ENCODE measurements around the gene STARD6.
"Not testable (repeated sequence)": the region's sequence is repeated elsewhere in the genome, so short reads cannot be mapped to it uniquely, and the experiment has no call there.

STARD6 gene, protein sequence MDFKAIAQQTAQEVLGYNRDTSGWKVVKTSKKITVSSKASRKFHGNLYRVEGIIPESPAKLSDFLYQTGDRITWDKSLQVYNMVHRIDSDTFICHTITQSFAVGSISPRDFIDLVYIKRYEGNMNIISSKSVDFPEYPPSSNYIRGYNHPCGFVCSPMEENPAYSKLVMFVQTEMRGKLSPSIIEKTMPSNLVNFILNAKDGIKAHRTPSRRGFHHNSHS

DNA sequence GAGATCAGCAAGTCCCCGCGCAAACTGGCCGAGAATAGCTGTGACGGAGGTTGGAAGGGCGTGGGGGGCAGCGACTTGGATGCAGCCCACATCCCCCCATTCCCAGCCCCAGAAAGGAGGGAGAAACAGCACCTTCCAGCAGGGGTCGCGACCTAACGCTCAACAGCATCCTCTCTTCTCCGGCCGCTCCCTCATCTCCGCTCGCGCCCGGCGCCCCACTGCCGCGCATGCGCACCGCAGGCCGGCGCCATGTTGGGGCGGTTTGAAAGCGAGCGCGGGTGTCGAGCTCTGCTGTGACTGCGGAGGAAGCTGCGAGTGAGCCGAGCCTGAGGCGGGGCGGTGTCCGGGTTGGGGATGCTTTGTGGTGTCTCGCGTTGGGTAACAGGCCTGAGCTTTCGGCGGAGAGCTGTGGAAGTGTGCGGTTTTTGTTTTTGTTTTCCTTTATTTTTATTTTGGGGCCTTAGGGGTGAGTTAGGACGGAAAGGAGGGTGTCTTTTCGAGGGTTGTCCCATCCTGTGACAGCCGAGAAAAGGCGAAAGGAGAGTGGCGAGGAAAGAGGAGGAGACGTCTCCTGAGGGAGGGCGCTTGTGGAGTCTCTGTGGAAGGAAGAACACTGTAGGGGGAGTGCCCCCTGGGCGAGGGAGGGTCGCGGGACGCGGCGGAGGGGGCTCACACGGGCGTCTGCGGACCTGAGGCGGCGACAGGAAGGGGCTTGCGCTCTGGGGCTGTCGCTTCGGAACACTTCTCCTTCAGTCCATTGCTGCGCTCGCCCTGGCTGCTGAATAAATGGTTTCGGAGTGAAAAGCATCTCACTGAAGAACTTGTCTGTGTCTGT, at the start of gene STARD6, which contains the start of gene C18orf54:
STARD6 (minus strand) TSS at position 199 of the 835 bp plus-strand sequence. CDS start 3,285 bp downstream, outside the sequence.
C18orf54 (plus strand) TSS at position 247 of the 835 bp plus-strand sequence. CDS start 2,667 bp downstream, outside the sequence.
- peak; percentile 83 for DNase-seq (ENCODE audit: low read depth)

DNA sequence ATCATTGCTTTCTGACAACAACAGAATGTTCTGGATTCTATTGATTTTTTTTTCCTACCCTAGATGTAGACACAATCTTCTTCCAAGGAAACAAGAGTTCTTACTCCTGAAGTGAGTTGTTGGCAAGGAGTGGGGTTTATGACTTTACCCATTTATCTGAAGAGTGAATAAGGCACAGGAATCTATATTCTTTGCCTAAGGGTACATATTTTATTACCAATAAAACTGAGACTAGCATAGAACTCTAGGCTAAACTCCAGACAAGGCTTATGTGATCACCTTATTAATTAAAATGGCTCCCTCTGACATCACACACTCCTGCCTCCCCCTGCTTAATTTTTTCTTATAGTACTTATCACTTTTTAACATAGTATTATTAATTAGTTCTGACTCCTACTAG, 47.6 kb upstream of the STARD6 start:
- DNase-seq (ENCODE audit: low read depth): no peak

DNA sequence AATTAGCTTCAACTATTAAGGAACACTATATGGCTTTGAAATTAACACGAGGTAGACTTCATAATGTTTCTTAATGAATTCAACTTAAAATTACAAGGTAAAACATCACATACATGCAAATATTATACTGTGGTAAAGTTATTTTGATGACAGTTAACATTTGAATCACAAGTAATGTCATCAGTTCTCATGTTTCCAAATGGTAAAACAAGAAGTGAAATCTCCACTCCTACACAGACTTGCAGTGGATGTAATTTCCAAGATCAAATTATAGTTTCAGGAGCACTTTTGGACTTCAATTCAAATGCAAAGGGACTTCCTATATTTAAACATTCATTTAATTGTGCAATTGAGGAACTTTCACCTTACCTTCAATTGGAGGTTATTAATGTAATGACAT, 39.1 kb upstream of the STARD6 start:
- no peak for DNase-seq (ENCODE audit: low read depth)

DNA sequence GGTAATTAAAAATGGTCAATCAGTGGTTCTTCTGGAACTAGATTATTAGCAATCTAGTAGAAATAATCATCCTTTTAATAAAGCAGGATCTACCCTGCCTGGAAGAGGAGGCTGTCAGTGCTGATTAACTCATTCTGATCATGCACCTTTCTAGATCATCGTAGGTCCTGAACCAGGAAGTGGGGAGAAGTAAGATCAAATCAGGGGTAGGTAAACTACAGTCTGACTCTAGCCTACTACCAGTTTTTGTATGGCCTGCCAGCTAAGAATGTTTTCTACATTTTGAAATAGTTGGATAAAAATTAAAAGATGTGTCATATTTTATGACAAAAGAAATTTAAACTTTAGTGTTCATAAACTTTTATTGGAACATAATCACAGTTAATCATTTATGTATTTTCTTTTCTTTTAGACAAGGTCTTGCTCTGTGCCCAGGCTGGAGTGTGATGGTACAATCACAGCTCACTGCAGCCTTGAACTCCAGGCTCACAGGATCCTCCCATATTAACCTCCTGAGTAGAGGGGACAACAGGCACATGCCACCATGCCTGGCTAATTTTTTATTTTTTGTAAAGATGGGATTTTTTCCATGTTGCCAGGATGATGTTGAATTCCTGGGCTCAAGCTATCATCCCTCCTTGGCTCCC, 36.1 kb upstream of the STARD6 start:
- DNase-seq (ENCODE audit: low read depth): no peak

DNA sequence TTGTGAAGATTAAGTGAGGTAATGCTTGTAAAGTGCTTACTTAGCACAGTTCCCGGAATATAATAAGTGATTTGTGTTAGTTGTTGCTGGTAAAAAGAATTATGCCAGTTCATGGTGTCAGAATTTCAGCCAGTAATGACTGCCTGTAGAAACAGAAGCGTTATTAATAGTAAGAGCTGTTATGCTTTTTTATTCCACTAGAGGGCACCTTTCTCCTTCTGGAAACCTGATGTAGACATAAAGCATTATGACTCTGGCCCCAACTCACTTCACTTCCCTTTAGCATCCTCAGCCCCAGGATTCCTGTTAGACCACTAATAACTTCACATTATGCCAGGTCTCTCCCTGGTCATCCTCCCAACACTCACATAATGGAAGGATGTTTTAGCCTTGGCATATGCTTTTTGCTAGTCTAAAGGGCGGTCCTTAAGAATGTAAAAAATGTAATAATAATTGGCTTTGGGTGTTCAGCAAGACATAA, 34.9 kb upstream of the STARD6 start:
- DNase-seq (ENCODE audit: low read depth): no peak

DNA sequence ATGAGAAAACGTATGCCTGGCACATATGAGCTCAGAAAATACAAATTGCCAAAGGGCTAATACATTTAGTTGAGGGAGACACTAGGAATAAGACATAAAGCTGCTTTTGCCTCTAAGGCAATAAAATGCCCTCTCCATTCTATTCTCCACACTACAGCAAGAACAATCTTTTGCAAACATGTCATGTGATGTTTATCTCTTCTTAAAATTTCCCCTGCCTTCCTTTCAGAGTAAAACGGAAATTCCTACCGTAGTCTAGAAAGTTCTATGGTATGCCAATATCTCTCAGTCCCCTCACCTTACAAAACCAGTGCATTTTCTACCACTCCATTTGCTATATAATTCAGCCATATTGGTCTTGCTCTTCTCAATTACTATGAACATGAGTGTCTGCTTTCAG, 33.2 kb upstream of the STARD6 start:
- no peak for DNase-seq (ENCODE audit: low read depth)

DNA sequence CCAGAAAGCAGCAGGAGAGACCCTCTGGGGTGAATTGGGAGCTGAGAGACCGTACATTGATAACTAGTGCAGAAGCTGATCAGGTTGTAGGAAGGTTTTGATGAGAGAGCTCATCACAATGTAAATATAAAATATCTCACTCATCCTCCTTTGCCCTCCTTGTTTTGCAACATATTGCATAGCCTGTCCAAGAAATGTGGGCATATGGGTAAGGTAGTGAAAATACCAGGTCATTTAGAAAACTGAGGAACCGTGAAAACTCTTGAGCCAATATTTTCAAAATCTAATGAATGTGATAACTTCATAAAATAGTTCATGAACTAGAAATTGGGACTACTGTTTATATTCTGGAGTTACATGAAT, 31.5 kb upstream of the STARD6 start:
- no peak for DNase-seq (ENCODE audit: low read depth)

DNA sequence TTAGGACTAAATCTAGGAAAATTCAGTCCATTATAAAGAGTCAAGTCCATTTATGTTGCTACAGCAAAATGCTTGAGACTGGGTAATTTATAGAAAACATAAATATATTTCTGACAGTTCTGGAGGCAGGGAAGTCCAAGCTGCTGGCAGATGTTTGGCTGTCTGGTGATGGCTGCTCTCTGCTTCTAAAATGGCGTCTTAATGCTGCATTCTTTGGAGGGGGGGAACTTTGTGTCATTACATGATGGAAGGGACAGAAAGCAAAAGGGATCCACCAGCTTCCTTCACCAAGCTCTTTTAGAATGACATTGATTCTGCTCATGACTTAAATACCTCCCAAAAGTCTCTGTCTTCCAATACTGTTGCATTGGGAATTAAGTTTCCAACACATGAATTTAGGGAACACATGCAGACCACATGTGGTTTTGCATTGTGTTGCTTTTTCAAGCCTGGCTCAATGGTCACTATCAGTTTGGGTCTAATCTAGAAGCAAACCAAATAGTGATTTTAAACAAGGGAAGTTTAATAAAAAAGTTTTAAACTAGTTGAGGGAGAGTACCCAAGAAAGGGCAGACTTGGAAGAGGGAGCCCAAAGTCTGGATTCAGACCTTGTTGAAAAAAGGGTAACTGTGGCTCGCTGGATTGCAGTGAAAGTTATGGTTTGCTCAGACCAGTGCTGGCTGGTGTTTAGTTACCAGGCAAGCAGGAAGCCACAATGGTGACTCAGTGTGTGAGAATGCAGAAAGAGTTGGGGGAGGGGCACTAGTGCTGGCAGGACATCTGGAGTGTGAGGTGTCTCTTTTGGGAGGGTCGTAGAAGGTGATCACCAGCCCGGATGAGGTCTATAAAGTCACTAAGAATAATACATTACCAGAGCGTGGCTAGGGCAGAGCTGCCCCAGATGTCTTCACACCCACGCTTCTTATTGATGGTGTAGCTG, 30.8 kb upstream of the STARD6 start:
- DNase-seq (ENCODE audit: low read depth): no peak

DNA sequence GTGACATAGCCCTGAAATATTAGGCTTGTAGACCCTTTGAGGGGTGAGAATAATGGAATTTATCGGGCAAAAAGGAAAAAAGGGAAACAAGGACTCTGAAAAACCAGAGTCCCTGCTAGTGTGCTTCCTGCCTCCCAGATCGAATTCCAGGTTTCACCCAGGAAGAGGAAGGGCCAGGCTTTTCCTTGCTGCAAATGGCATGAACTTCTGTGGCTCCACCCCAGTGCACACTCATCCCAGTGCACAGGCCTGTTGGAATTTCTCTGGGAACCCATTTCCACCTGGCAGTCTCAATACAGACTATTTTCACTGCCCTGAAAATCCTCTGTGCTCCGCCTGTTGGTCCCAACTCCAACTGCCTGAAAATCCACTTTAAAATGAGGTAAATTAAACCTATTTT, 30.0 kb upstream of the STARD6 start:
- DNase-seq (ENCODE audit: low read depth): no peak

DNA sequence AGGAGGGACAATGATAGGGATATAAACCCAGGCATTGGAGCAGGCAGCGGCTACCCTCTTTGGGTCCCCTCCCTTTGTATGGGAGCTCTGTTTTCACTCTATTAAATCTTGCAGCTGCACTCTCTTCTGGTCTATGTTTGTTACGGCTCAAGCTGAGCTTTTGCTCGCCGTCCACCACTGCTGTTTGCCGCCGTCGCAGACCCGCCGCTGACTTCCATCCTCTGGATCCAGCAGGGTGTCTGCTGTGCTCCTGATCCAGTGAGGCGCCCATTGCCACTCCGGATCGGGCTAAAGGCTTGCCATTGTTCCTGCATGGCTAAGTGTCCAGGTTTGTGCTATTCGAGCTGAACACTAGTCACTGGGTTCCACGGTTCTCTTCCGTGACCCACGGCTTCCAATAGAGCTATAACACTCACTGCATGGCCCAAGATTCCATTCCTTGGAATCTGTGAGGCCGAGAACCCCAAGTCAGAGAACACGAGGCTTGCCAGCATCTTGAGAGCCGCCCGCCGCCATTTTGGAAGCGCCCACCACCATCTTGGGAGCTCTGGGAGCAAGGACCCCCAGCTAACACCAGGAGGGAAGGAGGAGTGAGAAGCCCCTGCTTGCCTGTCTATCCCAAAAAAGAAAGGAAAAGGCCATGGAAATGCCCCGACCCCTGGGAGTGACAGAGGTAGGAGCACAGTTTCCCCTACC, 29.3 kb upstream of the STARD6 start:
- DNase-seq (ENCODE audit: low read depth): not testable (repeated sequence)

DNA sequence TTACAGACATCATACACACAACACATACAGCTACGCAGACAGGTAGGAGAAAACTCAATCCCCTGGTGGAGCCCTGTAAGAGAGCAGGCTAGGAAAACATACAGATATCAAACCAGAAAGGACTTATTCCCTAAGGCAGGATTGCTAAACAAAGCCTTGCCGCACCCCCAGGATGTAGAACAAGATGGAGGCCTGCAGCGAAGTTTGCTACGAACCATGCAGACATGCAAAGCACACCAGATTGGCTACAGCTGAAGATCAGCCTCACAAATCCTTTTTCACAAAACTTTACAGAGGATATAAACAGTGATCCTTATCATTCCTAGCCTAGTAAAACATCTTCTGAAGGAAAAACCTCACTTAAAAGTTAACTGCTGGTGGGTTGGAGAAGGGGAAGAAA, 28.4 kb upstream of the STARD6 start:
- DNase-seq (ENCODE audit: low read depth): no peak

DNA sequence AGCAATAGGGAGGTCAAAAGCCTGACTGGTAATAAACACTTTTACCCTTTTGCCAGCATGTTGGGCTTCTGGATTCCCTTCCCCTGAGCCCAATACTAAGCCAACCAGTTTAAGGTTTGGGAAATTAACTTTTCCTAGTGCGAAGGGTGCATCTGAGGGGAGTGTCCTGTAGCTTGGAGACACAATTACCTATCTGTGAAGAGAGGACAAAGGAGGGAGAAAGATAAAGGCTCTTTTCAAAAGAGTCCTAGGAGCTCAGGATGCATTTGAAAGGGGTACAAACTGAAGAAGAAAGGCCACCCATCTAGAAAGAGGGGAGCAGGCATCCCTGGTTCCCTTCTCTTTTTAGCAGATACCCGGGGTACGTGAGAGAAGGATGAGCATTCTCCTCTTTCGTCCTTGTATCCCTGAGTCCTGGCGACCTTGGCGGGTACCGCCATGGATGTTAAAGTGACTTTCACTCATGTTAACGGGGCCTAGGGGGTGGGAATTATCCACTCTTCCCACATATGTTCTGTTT, 25.1 kb upstream of the STARD6 start:
- no peak for DNase-seq (ENCODE audit: low read depth)

DNA sequence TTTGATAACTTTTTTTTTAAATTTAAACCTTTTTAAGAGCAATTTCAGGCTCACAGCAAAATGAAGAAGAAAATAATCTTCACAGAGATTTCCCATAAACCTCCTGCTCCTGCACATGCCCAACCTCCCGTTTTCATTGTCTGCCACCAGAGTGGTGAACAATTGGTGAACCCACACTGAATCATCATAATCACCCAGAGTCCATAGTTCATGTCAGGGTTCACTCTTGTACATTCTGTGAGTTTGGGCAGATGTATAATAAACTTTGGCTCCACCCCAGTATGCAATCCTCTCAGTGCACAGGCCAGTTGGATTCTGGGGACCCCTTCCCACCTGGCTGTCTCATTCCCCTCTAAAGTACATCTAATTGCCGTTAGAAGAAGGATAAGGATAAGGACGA, 24.4 kb upstream of the STARD6 start:
- no peak for DNase-seq (ENCODE audit: low read depth)

DNA sequence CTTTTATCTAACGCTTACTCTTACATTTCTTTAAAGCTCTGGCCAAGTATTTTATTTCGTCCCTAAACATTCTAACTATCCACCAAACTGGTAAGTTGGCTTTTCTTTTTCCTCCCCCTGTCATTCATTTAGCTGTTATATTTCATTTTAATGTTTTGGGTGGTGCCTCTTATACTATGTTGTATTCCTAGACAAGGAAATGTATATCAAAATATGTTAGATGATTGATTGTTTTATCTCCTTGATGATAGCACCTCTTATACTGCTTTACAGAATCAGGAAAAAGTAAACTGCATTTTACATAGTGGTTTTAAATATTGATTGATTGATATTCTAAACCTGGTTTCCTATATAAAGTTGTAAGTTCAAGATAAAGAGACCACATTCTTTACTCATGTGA, 24.0 kb upstream of the STARD6 start:
- no peak for DNase-seq (ENCODE audit: low read depth)

DNA sequence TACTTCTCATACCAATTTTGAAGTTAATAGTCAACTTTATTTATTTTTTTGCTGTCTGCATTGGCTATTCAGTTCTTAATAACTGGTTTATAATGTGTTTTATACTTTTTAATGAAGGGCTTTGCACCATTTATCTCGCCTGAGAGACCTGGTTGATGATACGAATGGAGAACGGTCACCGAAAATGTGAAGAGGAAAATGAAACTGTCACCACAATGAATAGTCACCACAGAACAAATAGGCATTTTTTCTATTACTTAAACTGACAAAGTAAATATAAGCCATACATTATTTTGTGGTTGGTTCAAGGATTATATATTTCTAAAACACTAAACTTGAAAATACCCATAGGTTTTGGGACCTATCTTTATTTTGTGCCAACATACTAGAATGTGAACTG, 20.4 kb upstream of the STARD6 start:
- DNase-seq (ENCODE audit: low read depth): no peak

DNA sequence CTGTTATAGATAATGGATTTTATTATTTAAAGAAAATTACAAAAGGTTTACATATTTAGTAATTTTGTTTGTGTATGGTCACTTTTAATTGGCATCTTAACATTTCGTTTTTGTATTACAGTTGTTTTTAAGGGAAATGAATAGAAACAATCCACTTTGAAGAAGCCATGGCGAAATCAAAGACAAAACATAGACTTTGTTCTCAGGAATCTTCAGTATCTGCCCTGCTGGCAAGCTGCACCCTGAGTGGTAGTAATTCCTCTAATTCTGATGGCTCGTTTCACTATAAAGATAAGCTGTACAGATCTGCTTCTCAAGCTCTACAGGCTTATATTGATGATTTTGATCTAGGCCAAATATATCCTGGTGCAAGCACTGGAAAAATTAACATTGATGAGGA, 2.7 kb upstream of the STARD6 start:
- no peak for DNase-seq (ENCODE audit: low read depth)

DNA sequence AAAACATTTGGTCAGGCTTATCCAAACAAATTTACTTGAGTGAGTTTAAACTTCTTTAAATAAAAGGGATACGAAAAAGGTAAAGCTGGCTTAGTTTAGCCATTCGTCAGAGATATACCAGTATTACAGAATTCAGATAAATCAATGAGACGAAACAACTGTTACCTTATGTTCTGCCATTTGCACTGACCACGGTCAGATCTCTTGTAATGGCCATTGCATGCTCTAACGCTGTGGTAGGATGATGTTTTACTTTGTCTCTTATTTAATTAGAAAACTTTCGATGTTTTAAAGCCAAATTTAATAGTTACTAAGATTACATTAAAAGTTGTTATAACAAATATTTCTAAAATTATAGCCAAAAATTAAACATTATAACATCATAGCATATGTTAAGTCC, 1.6 kb upstream of the STARD6 start:
- DNase-seq (ENCODE audit: low read depth): no peak

DNA sequence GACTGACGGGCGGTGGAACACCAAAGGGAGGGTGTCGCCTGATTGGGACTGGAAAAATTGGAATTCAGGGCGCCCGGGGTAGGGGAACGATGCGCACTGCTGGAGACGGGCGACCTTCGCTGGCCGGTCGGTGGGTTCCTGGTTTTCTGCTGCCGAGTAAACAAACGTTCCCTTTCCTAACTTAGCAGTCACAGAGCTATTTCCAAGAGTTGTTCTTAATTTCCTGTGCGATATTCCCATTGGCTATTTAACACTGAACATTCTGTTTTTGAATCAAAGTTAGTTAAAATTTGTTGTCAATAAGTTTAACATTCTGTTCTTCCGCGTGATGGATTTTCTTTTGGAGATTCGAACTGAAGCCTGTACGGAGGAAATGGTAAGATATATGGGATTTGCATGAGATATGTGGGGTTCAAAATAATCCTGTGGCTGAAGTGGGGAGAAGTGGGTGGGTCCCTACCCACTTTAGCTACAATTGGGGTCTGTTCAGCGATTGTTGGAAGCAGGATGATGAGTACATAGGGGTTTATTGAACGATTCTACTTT, 910 bp upstream of the STARD6 start:
- DNase-seq (ENCODE audit: low read depth): no peak

DNA sequence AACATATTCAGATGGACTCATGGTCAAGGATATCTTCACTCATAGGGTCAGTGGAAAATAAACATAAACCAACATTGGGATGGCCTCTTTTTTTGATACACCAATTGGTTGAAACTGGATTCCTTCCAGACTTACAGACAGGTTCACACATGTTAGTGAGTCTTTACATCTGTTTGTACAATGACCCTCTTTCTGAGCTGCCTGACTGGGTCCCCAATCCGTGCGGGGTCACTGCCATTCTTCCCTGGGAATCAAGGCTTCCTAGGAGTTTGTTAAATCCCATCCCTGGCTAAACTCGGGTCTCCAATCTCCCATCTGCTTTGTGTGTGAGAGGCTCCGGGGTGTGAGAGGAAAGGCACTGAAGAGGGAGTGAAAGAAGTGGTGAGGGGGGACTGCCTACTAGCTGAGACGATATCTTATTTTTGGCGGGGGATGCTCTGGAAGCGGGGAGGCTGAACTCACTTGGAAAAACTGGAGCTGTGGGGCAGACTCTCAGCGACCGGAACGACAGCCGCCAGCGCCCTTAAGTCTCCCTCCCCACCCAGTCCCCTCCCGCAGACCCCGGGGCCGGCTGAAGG, 487 bp downstream of the STARD6 start:
- no peak for DNase-seq (ENCODE audit: low read depth)

DNA sequence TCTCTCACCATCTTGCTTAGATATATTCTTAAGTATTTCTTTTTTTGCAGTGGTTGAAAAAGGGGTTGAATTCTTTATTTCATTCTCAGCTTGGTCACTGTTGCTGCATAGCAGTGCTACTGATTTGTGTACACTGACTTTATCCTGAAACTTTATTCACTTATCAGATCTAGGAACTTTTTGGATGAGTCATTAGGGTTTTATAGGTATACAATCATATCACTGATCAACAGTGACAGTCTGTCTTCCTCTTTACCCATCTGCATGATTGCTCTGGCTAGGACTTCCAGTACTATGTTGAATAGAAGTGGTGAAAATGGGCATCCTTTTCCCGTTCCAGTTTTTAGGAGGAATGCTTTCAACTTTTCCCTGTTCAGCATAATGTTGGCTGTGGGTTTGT, 6.5 kb downstream of the STARD6 start:
- no peak for DNase-seq (ENCODE audit: low read depth)
